IMR-90 (cell line): ENCODE measurements around the gene PIP4K2A. TPM values are rescaled to one million over a fixed set of nuclear protein-coding genes. Genes with fewer than 3 reads are reported as not detected.

ENCODE experiments used
- ATAC-seq: fragments of 200-7000 bp; cut with Tn5 transposase; 2 replicates; pipeline ENCODE4 v1.9.1; 2020; ENCODE audit warnings: low read depth, mild to moderate bottlenecking, moderate library complexity
- BruUV-seq: library from RNA; stranded (reverse); fragments of 400-500 nt; replicated peaks from 2 replicates; lab custom pipeline; 2021; lab: Mats Ljungman, UMichigan
- CTCF ChIA-PET: fragments of 300-600 bp; formaldehyde crosslinking; extraction: SDS; loops from one replicate; lab custom pipeline; 2021; ENCODE audit warnings: antibody characterized with exemption; lab: Yijun Ruan, JAX
- POLR2A ChIA-PET: fragments of 300-600 bp; sonication (Branson Sonifier 250); formaldehyde crosslinking; loops from one replicate; lab custom pipeline; 2022; ENCODE audit warnings: antibody characterized with exemption; ENCODE audit not compliant: unreplicated experiment; lab: Charles Lee
- DNase-seq: peaks from one replicate; pipeline ENCODE4 v3.0.0; 2013
- H2AFZ ChIP-seq: replicated peaks from 2 replicates; pipeline ENCODE3; 2013; ENCODE audit warnings: low read length, mild to moderate bottlenecking; ENCODE audit not compliant: poor library complexity
- H2AK5ac ChIP-seq: 2 replicates; pipeline ENCODE4 v1.6.1; 2013; ENCODE audit warnings: low read depth, low read length, inconsistent platforms
- H2AK9ac ChIP-seq: replicated peaks from 2 replicates; pipeline ENCODE3; 2013; ENCODE audit warnings: mild to moderate bottlenecking, low read depth, low read length, moderate library complexity; ENCODE audit not compliant: poor library complexity
- H2BK120ac ChIP-seq: 2 replicates; pipeline ENCODE4 v1.6.1; 2013; ENCODE audit warnings: low read depth, low read length, inconsistent platforms
- H2BK15ac ChIP-seq: 3 replicates; pipeline ENCODE4 v1.6.1; 2013; ENCODE audit warnings: low read depth, low read length, inconsistent platforms
- H2BK20ac ChIP-seq: 2 replicates; pipeline ENCODE4 v1.6.1; 2013; ENCODE audit warnings: low read depth, mild to moderate bottlenecking, inconsistent platforms, low read length, moderate library complexity
- H2BK5ac ChIP-seq: 2 replicates; pipeline ENCODE4 v1.6.1; 2013; ENCODE audit warnings: mild to moderate bottlenecking, low read depth, low read length, inconsistent platforms; ENCODE audit not compliant: poor library complexity, severe bottlenecking
- H3K14ac ChIP-seq: replicated peaks from 2 replicates; pipeline ENCODE4 v1.6.1; 2013; ENCODE audit warnings: low read depth, low read length, inconsistent platforms
- H3K18ac ChIP-seq: 2 replicates; pipeline ENCODE4 v1.6.1; 2013; ENCODE audit warnings: low read depth, low read length, control low read depth
- H3K23ac ChIP-seq: 2 replicates; pipeline ENCODE4 v1.6.1; 2013; ENCODE audit warnings: low read depth, low read length, inconsistent platforms
- H3K27ac ChIP-seq: 2 replicates; pipeline ENCODE4 v1.5.1; 2013; ENCODE audit warnings: mild to moderate bottlenecking, control low read depth, low read length; ENCODE audit not compliant: insufficient read depth
- H3K27me3 ChIP-seq: 2 replicates; pipeline ENCODE4 v1.6.1; 2013; ENCODE audit warnings: low read length; ENCODE audit not compliant: control insufficient read depth, insufficient read depth
- H3K36me3 ChIP-seq: 2 replicates; pipeline ENCODE4 v1.6.1; 2013; ENCODE audit warnings: low read length, mixed read lengths; ENCODE audit not compliant: control insufficient read depth, insufficient read depth
- H3K4ac ChIP-seq: 2 replicates; pipeline ENCODE4 v1.6.1; 2013; ENCODE audit warnings: low read depth, low read length, inconsistent platforms
- H3K4me1 ChIP-seq: 2 replicates; pipeline ENCODE4 v1.6.1; 2013; ENCODE audit warnings: low read length, mixed read lengths; ENCODE audit not compliant: control insufficient read depth, insufficient read depth
- H3K4me2 ChIP-seq: 2 replicates; pipeline ENCODE4 v1.6.1; 2013; ENCODE audit warnings: low read depth, mild to moderate bottlenecking, control low read depth, low read length, moderate library complexity
- H3K4me3 ChIP-seq: 2 replicates; pipeline ENCODE4 v1.5.1; 2013; ENCODE audit warnings: low read depth, mild to moderate bottlenecking, control low read depth, low read length, moderate library complexity; ENCODE audit not compliant: insufficient read depth
- H3K56ac ChIP-seq: 2 replicates; pipeline ENCODE4 v1.6.1; 2013; ENCODE audit warnings: low read length, inconsistent platforms; ENCODE audit not compliant: insufficient read depth; ENCODE audit errors: extremely low read depth
- H3K79me1 ChIP-seq, 2 experiments: 2 replicates each; pipeline ENCODE4 v1.6.1; 2013; ENCODE audit warnings: low read length in 2 of 2, inconsistent platforms in 1 of 2, low read depth in 1 of 2
- H3K9ac ChIP-seq: 2 replicates; pipeline ENCODE4 v1.6.1; 2013; ENCODE audit warnings: low read depth, low read length, control low read depth
- H3K9me1 ChIP-seq: 2 replicates; pipeline ENCODE4 v1.6.1; 2013; ENCODE audit warnings: low read length, inconsistent platforms; ENCODE audit not compliant: insufficient read depth
- H3K9me3 ChIP-seq: 2 replicates; pipeline ENCODE4 v1.6.1; 2013; ENCODE audit warnings: low read length; ENCODE audit not compliant: control insufficient read depth, insufficient read depth
- H4K20me1 ChIP-seq: 2 replicates; pipeline ENCODE4 v1.6.1; 2013; ENCODE audit warnings: low read length, inconsistent platforms; ENCODE audit not compliant: insufficient read depth
- H4K5ac ChIP-seq: 2 replicates; pipeline ENCODE4 v1.6.1; 2013; ENCODE audit warnings: mild to moderate bottlenecking, low read depth, low read length, control low read depth
- H4K8ac ChIP-seq, 2 experiments: 2 replicates each; pipeline ENCODE4 v1.6.1; 2013; ENCODE audit warnings: low read depth in 2 of 2, low read length in 2 of 2, control low read depth in 1 of 2, inconsistent platforms in 1 of 2
- H4K91ac ChIP-seq: 2 replicates; pipeline ENCODE4 v1.6.1; 2013; ENCODE audit warnings: low read depth, low read length, inconsistent platforms; ENCODE audit not compliant: insufficient read depth
- ELK1 ChIP-seq: fragments of 150-350 bp; IDR thresholded peaks from 2 replicates; pipeline ENCODE4 v1.6.1; 2016; ENCODE audit warnings: low read depth, mild to moderate bottlenecking, low read length, moderate library complexity, borderline replicate concordance
- WGBS, 2 experiments: methylation state at CpG; one replicate each; pipeline versions ENCODE4 v1.1.5 to v1.1.7; 2013; ENCODE audit warnings: missing lambda C conversion rate in 2 of 2; ENCODE audit not compliant: insufficient read length in 1 of 2; ENCODE audit errors: extremely low coverage in 2 of 2; 5-methylcytosine and 5-hydroxymethylcytosine counted together
- dilution Hi-C: fragments of 300-500 bp; cut with HindIII; formaldehyde crosslinking; loops from one replicate; pipeline ENCODE4 v1.14.3; 2018; ENCODE audit warnings: low sequenced_read_pairs; ENCODE audit not compliant: unreplicated experiment
- in situ Hi-C: fragments of 300-500 bp; cut with MboI; formaldehyde crosslinking; loops from 3 replicates; pipeline ENCODE4 v1.14.3; 2019; ENCODE audit warnings: low sequenced_read_pairs, inconsistent platforms, mixed read lengths
- intact Hi-C: fragments of 100-400 bp; cut with micrococcal nuclease; formaldehyde crosslinking; loops from 2 replicates; pipeline ENCODE4 v1.10.0; 2022
- polyA plus RNA-seq, 3 experiments: library from polyadenylated mRNA; depleted of rRNA; stranded (reverse); fragments of >200 nt; gene quantifications; 2 replicates each; pipeline ENCODE4 v1.2.3, GENCODE V29; 2012; ENCODE audit warnings: low replicate concordance in 1 of 3
- total RNA-seq: library from RNA; depleted of rRNA; stranded (reverse); fragments of >200 nt; gene quantifications from 2 replicates; pipeline ENCODE4 v1.2.3, GENCODE V29; 2012

Gene PIP4K2A
- total and polyA plus RNA-seq, 2 of the 4 experiments (the other 2 are of a cell fraction), result 9.8 to 18.1 TPM

GRCh38 chr10:22643775-22644174 lies 70.6 kb downstream of the PIP4K2A start:
- Histone ChIP-seq H3K4me3 (no peak overlapping the region), H3K4me2 (no peak overlapping the region), H3K9me1 (peaks cover 5% of the 10 kb centered on the region; the same call in 1 of the 2 replicates), H4K8ac (no peak overlapping the region), H2AK9ac (no peak overlapping the region), H2BK20ac (no peak overlapping the region), H3K23ac (no peak overlapping the region), H3K9ac (no peak overlapping the region), H3K4ac (no peak overlapping the region), H3K79me1 (peaks cover 40 to 60% of the 10 kb centered on the region in 2 experiments), H2BK5ac (no peak overlapping the region), H3K4me1 (peaks cover 15% of the 10 kb centered on the region), H3K27me3 (no peaks in the 10 kb centered on the region), H2BK15ac (no peak overlapping the region), H3K9me3 (no peaks in the 10 kb centered on the region), H3K14ac (no peak overlapping the region), H2BK120ac (no peak overlapping the region), H4K91ac (no peak overlapping the region), H4K5ac (no peak overlapping the region), H2AFZ (no peak overlapping the region), H2AK5ac (no peak overlapping the region; the same call in 1 of the 2 replicates), H4K20me1 (peaks cover 14% of the 10 kb centered on the region; the same call in 1 of the 2 replicates), H3K27ac (no peak overlapping the region), H3K18ac (no peak overlapping the region), H3K36me3 (no peaks in the 10 kb centered on the region), H3K56ac (no peak overlapping the region)
- intact Hi-C loops, result no loop called here
- TF ChIP-seq ELK1, result no peak
- in situ Hi-C loops, result no loop called here
- no TSS peak for BruUV-seq
- dilution Hi-C loops, result no loop called here
- 92% methylated on average over 2 of the region's 4 CpGs; no CpG with 5 or more reads in 1 of the 2 experiments for WGBS, 2 experiments
- ATAC-seq (no peak), DNase-seq (no peak)
- CTCF ChIA-PET, result no interaction called here
- POLR2A ChIA-PET, result no interaction called here
